ENCODE data around the gene WWOX. TPM values are rescaled to one million over a fixed set of nuclear protein-coding genes. Genes with fewer than 3 reads are reported as not detected.
A peak's percentile ranks its signal among the peaks of the same experiment; 100 is the strongest.

The WWOX gene
- polyA plus RNA-seq, 1 donor (not counting 4 experiments of a cell fraction or from before 2014, with no cell fraction given), result 5.1 TPM

DNA sequence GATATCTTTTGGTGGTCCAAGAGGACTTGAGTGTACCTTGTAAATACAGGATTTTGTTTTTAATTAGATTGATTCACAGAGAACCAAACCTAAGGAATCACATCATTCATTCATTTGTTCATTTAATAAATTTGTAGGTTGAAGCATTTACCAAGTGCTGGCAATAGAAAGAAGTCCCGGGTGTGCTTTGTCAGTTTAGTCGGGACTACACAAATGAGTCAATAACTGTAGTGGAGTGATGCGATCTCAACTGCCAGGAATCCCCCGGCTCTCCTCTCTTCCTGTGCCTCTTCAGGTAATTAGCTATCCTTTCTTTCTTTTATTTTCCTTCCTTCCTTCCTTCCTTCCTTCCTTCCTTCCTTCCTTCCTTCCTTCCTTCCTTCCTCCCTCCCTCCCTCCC is 1.4 kb upstream of the WWOX start:
- Histone ChIP-seq H2AFZ (ENCODE audit: control insufficient read depth, low read length) (no peak overlapping the region), H4K20me1 (ENCODE audit: control insufficient read depth, extremely low read depth, insufficient read depth, low read length) (no peaks in the 10 kb centered on the region), H3K9me1 (ENCODE audit: control insufficient read depth, extremely low read depth, insufficient read depth, low read length) (no peaks in the 10 kb centered on the region), H3K27ac (ENCODE audit: control insufficient read depth, insufficient read depth, low read length) (peak overlapping the region; percentile 30), H3K36me3 (ENCODE audit: control insufficient read depth in 2 of 2, extremely low read depth in 1 of 2, insufficient read depth in 2 of 2, low read length in 2 of 2) (no peaks in the 10 kb centered on the region), H3K9ac (ENCODE audit: control insufficient read depth, extremely low read depth, insufficient read depth, low read length) (no peak overlapping the region), H3K79me2 (ENCODE audit: control insufficient read depth, insufficient read depth, low read length) (peaks cover 6% of the 10 kb centered on the region), H3K27me3 (ENCODE audit: control insufficient read depth, extremely low read depth, insufficient read depth, low read length) (no peaks in the 10 kb centered on the region), H3K4me1 (ENCODE audit: control insufficient read depth, extremely low read depth, insufficient read depth, low read length) (peaks cover 23% of the 10 kb centered on the region), H3K4me3 (ENCODE audit: control insufficient read depth in 2 of 3, extremely low read depth in 1 of 3, insufficient read depth in 2 of 3, low read depth in 1 of 3, low read length in 3 of 3) (no peak overlapping the region), H3K9me3 (ENCODE audit: control insufficient read depth, low read depth, low read length) (no peaks in the 10 kb centered on the region), H3K4me2 (ENCODE audit: control insufficient read depth, extremely low read depth, insufficient read depth, low read depth, low read length) (peak overlapping the region; percentile 52)
- DNase-seq (ENCODE audit: low read depth, low spot score) (no peak), FAIRE-seq (no peak)
- dilution Hi-C loops (cut with MboI; ENCODE audit: extremely low pct_ligation_motif_present, low sequenced_read_pairs), result no loop called here
- TF ChIP-seq CTCF (optimal IDR thresholded peaks at IDR 0.05 in 1 of 3, IDR thresholded peaks at IDR 0.05 in 1 of 3, conservative IDR thresholded peaks at IDR 0.05 in 1 of 3; ENCODE audit: extremely low read depth in 1 of 3, insufficient read depth in 2 of 3, low read length in 3 of 3) (no peak), EZH2 (IDR thresholded peaks at IDR 0.05; ENCODE audit: low read length) (no peak)

DNA sequence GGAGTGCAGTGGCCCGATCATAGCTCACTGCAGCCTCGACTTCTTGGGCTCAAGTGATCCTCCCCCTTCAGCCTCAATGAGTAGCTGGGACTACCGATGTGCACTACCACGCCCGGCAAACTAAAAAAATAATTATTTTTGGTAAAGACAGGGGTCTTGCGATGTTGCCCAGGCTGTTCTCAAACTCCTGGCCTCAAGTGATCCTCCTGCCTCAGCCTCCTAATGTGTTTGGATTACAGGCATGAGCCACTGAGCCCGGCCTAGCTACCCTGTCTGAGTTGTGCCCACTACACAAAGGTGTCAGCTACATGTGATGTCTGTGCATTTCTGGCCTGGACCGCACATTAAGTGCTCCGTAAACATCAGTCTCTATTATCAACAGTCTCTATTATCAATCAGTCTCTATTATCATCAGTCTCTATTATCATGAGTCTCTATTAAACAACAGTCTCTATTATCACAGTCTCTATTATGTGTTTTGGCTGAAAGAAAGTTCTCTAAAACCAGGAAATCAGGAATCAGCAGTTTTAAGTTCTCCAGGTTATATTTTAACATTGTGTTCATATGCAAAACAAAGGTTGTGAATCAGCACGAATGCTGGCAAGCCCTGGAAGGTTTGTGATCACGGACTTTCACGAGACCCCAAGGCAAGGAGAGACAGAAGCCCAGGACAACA is 721 bp upstream of the WWOX start:
- dilution Hi-C loops (cut with MboI; ENCODE audit: extremely low pct_ligation_motif_present, low sequenced_read_pairs), result no loop called here

More for the DNA sequence above, 721 bp upstream of the WWOX start:
- FAIRE-seq (no peak), DNase-seq (ENCODE audit: low read depth, low spot score) (no peak)
- H3K9ac ChIP-seq (ENCODE audit: control insufficient read depth, extremely low read depth, insufficient read depth, low read length), result peak overlapping the region; percentile 89
- H3K4me1 ChIP-seq (ENCODE audit: control insufficient read depth, extremely low read depth, insufficient read depth, low read length), result peaks cover 23% of the 10 kb centered on the region
- H3K9me1 ChIP-seq (ENCODE audit: control insufficient read depth, extremely low read depth, insufficient read depth, low read length), result no peaks in the 10 kb centered on the region
- H2AFZ ChIP-seq (ENCODE audit: control insufficient read depth, low read length), result peak overlapping the region; percentile 83
- peak overlapping the region; percentile 86 for H3K27ac ChIP-seq (ENCODE audit: control insufficient read depth, insufficient read depth, low read length)
- H3K9me3 ChIP-seq (ENCODE audit: control insufficient read depth, low read depth, low read length), result no peaks in the 10 kb centered on the region
- no peak for TF ChIP-seq CTCF (optimal IDR thresholded peaks at IDR 0.05 in 1 of 3, IDR thresholded peaks at IDR 0.05 in 1 of 3, conservative IDR thresholded peaks at IDR 0.05 in 1 of 3; ENCODE audit: extremely low read depth in 1 of 3, insufficient read depth in 2 of 3, low read length in 3 of 3)
- TF ChIP-seq EZH2 (IDR thresholded peaks at IDR 0.05; ENCODE audit: low read length), result no peak
- H3K79me2 ChIP-seq (ENCODE audit: control insufficient read depth, insufficient read depth, low read length), result peaks cover 6% of the 10 kb centered on the region
- peak overlapping the region; percentile 84 to 92 (median 88) for H3K4me3 ChIP-seq (ENCODE audit: control insufficient read depth in 2 of 3, extremely low read depth in 1 of 3, insufficient read depth in 2 of 3, low read depth in 1 of 3, low read length in 3 of 3)
- no peaks in the 10 kb centered on the region for H3K27me3 ChIP-seq (ENCODE audit: control insufficient read depth, extremely low read depth, insufficient read depth, low read length)
- peak overlapping the region; percentile 84 for H3K4me2 ChIP-seq (ENCODE audit: control insufficient read depth, extremely low read depth, insufficient read depth, low read depth, low read length)
- no peaks in the 10 kb centered on the region for H4K20me1 ChIP-seq (ENCODE audit: control insufficient read depth, extremely low read depth, insufficient read depth, low read length)
- H3K36me3 ChIP-seq (ENCODE audit: control insufficient read depth in 2 of 2, extremely low read depth in 1 of 2, insufficient read depth in 2 of 2, low read length in 2 of 2), result no peaks in the 10 kb centered on the region

All from keratinocyte (primary cell).